ENCODE measurements around the gene PCGF6. TPM values are rescaled to one million over a fixed set of nuclear protein-coding genes. Genes with fewer than 3 reads are reported as not detected.

Gene PCGF6
- total RNA-seq, 1 donor from 2014 or later = 10.5 TPM

GRCh38 chr10:103307594-103307993 lies 43.3 kb downstream of the PCGF6 start:
- TF ChIP-seq, protein P1, sequence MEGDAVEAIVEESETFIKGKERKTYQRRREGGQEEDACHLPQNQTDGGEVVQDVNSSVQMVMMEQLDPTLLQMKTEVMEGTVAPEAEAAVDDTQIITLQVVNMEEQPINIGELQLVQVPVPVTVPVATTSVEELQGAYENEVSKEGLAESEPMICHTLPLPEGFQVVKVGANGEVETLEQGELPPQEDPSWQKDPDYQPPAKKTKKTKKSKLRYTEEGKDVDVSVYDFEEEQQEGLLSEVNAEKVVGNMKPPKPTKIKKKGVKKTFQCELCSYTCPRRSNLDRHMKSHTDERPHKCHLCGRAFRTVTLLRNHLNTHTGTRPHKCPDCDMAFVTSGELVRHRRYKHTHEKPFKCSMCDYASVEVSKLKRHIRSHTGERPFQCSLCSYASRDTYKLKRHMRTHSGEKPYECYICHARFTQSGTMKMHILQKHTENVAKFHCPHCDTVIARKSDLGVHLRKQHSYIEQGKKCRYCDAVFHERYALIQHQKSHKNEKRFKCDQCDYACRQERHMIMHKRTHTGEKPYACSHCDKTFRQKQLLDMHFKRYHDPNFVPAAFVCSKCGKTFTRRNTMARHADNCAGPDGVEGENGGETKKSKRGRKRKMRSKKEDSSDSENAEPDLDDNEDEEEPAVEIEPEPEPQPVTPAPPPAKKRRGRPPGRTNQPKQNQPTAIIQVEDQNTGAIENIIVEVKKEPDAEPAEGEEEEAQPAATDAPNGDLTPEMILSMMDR (IDR thresholded peaks at IDR 0.05; ENCODE audit: unreplicated experiment) = no peak
- H3K36me3 Mint-ChIP-seq = peaks cover 37% of the 10 kb centered on the region

DNA sequence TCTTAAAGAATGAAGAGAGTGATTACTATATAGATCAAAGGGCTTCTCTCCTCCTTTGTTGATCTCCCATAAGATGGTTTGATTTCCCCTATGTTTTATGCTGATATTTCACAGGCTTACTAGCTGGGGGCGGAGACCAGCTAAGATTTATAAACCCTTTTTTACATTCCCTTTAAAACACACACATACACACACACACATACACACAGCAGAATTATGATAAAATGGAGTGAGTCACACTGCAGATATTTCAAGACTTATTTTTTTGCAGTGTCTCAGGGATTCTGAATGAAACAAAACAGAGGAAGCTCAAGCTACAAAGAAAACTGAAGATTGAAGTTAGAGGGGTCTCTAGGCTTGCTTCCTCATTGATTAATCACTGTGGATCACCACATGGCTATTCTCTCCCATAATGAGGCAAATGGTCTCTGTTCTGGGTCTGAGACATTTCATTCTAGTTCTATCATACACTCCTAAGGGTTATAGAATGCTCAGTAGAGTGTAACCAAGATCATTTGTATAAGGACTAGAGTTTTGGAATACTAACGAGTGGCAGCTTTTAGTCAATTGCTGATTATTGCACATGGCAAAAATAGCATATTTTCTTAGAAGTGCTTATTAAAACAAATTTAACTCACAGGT lies 55.4 kb downstream of the PCGF6 start:
- TF ChIP-seq, protein P1 (IDR thresholded peaks at IDR 0.05; ENCODE audit: unreplicated experiment) = no peak
- peaks cover 2% of the 10 kb centered on the region for H3K27me3 Mint-ChIP-seq (ENCODE audit: low read depth)
- peaks cover 12% of the 10 kb centered on the region for H3K4me1 Mint-ChIP-seq
- no peaks in the 10 kb centered on the region for H3K9me3 Mint-ChIP-seq
- no peaks in the 10 kb centered on the region for H3K36me3 Mint-ChIP-seq
- no peak overlapping the region for H3K4me3 Mint-ChIP-seq
- H3K27ac Mint-ChIP-seq = no peak overlapping the region
- DNase-seq (ENCODE audit: low spot score in 2 of 2, unreplicated experiment in 2 of 2) = no peak

More at GRCh38 chr10:103307594-103307993, 43.3 kb downstream of the PCGF6 start:
- Mint-ChIP-seq H3K27ac (no peak overlapping the region), H3K4me3 (no peak overlapping the region), H3K4me1 (no peaks in the 10 kb centered on the region), H3K27me3 (ENCODE audit: low read depth) (no peaks in the 10 kb centered on the region), H3K9me3 (no peaks in the 10 kb centered on the region)
- no peak for DNase-seq (ENCODE audit: low spot score in 2 of 2, unreplicated experiment in 2 of 2)

DNA sequence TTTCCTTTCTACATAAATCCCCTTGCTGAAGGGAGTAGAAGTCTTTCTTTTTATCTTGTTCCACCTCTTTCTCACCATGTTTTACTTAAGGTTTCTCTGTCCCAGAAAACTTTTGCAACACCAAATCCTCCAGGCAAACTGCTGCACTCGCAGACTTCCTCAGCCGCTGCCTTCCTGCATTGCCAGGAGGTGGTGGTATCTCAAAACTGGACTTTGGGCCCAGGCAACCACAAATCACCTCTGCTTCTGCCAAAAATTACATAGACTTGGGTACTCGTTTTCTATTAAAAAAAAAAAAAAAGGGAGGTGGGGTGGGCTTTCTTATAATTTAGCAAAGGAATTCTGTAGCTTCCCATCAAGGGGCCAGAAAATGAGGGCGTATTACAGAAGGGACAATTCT lies 59.4 kb downstream of the PCGF6 start:
- TF ChIP-seq, protein P1 (IDR thresholded peaks at IDR 0.05; ENCODE audit: unreplicated experiment) = no peak
- no peak overlapping the region for H3K27ac Mint-ChIP-seq

DNA sequence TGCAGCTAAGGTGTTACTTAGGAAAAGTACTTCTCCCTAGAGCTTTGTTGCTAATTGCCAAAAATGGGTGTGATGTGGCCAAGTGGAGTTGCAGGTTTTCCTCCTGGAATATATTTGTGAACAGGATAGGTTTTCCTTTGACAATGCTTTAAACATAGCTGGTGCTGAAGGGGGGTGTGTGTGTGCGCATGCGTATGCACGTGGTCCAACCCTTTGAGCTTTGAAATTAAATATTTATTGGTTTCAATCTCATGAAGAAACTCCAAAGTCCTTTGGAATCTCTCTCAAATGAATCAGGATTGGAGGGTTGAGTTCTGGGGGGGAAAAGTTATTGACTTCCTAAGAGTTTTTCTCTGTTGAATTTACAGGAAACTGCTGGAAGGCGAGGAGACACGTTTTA lies 62.9 kb downstream of the PCGF6 start:
- Mint-ChIP-seq H3K9me3 (no peaks in the 10 kb centered on the region), H3K36me3 (no peaks in the 10 kb centered on the region), H3K4me1 (no peaks in the 10 kb centered on the region), H3K4me3 (no peak overlapping the region), H3K27ac (no peak overlapping the region), H3K27me3 (ENCODE audit: low read depth) (peaks cover 51% of the 10 kb centered on the region)
- TF ChIP-seq, protein P1 (IDR thresholded peaks at IDR 0.05; ENCODE audit: unreplicated experiment) = no peak
- DNase-seq (ENCODE audit: low spot score in 2 of 2, unreplicated experiment in 2 of 2) = no peak

More for the DNA sequence above, 59.4 kb downstream of the PCGF6 start:
- no peaks in the 10 kb centered on the region for H3K9me3 Mint-ChIP-seq
- no peak for DNase-seq (ENCODE audit: low spot score in 2 of 2, unreplicated experiment in 2 of 2)
- peaks cover 35% of the 10 kb centered on the region for H3K27me3 Mint-ChIP-seq (ENCODE audit: low read depth)
- no peak overlapping the region for H3K4me3 Mint-ChIP-seq
- H3K36me3 Mint-ChIP-seq = no peaks in the 10 kb centered on the region
- peaks cover 12% of the 10 kb centered on the region for H3K4me1 Mint-ChIP-seq

- Mint-ChIP-seq H3K9me3 (no peaks in the 10 kb centered on the region), H3K27ac (no peak overlapping the region), H3K36me3 (no peaks in the 10 kb centered on the region), H3K27me3 (ENCODE audit: low read depth) (peaks cover 75% of the 10 kb centered on the region), H3K4me3 (no peak overlapping the region), H3K4me1 (peaks cover 5% of the 10 kb centered on the region)
- no peak for DNase-seq (ENCODE audit: low spot score in 2 of 2, unreplicated experiment in 2 of 2)
- TF ChIP-seq, protein P1 (IDR thresholded peaks at IDR 0.05; ENCODE audit: unreplicated experiment) = no peak
Measured at GRCh38 chr10:103284170-103284569, 66.8 kb downstream of the PCGF6 start.

Data from mesothelial cell of epicardium (in vitro differentiated cells).